Keratinocyte (primary cell): Measurements from ENCODE around the gene TNFRSF25. TPM values are rescaled to one million over a fixed set of nuclear protein-coding genes. Genes with fewer than 3 reads are reported as not detected.

Source experiments
- DNase-seq: peaks from one replicate; pipeline ENCODE4 v3.0.0-alpha.2; 2011; ENCODE audit warnings: low read depth, missing footprints, low spot score
- FAIRE-seq: peaks from 2 replicates; lab custom pipeline; 2011; peaks lifted over from hg19 to GRCh38; lab: Jason Lieb, UNC
- H2AFZ ChIP-seq: 2 replicates; pipeline ENCODE4 v1.6.0; 2012; ENCODE audit warnings: low read length, control low read depth, inconsistent platforms; ENCODE audit not compliant: control insufficient read depth
- H3K27ac ChIP-seq: 2 replicates; pipeline ENCODE4 v1.5.1; 2011; ENCODE audit warnings: low read length; ENCODE audit not compliant: control insufficient read depth, insufficient read depth
- H3K27me3 ChIP-seq: 3 replicates; pipeline ENCODE4 v1.6.0; 2011; ENCODE audit warnings: low read length; ENCODE audit not compliant: control insufficient read depth, insufficient read depth; ENCODE audit errors: extremely low read depth
- H3K36me3 ChIP-seq, 2 experiments: 2 replicates in 1 of 2; 3 replicates in 1 of 2; pipeline ENCODE4 v1.5.1; 2011; ENCODE audit warnings: low read length in 2 of 2, mild to moderate bottlenecking in 1 of 2; ENCODE audit not compliant: control insufficient read depth in 2 of 2, insufficient read depth in 2 of 2; ENCODE audit errors: extremely low read depth in 1 of 2
- H3K4me1 ChIP-seq: 3 replicates; pipeline ENCODE4 v1.5.1; 2011; ENCODE audit warnings: low read length; ENCODE audit not compliant: control insufficient read depth, insufficient read depth; ENCODE audit errors: extremely low read depth
- H3K4me2 ChIP-seq: 3 replicates; pipeline ENCODE4 v1.6.0; 2011; ENCODE audit warnings: low read depth, low read length; ENCODE audit not compliant: control insufficient read depth, insufficient read depth; ENCODE audit errors: extremely low read depth
- H3K4me3 ChIP-seq, 3 experiments: fragments of 200-600 bp in 1 of 3; sonication (generic) in 1 of 3; 2 replicates in 2 of 3; 3 replicates in 1 of 3; pipeline ENCODE4 v1.5.1; 2011 to 2016; ENCODE audit warnings: low read length in 3 of 3, mild to moderate bottlenecking in 3 of 3, control low read depth in 2 of 3, inconsistent platforms in 1 of 3, low read depth in 1 of 3, mixed read lengths in 1 of 3, mixed run types in 1 of 3, moderate library complexity in 1 of 3; ENCODE audit not compliant: control insufficient read depth in 2 of 3, insufficient read depth in 2 of 3; ENCODE audit errors: extremely low read depth in 1 of 3
- H3K79me2 ChIP-seq: 2 replicates; pipeline ENCODE4 v1.6.0; 2012; ENCODE audit warnings: low read length; ENCODE audit not compliant: control insufficient read depth, insufficient read depth
- H3K9ac ChIP-seq: 3 replicates; pipeline ENCODE4 v1.6.0; 2011; ENCODE audit warnings: low read length; ENCODE audit not compliant: control insufficient read depth, insufficient read depth; ENCODE audit errors: extremely low read depth
- H3K9me1 ChIP-seq: 3 replicates; pipeline ENCODE4 v1.6.0; 2011; ENCODE audit warnings: low read length; ENCODE audit not compliant: control insufficient read depth, insufficient read depth; ENCODE audit errors: extremely low read depth
- H3K9me3 ChIP-seq: 2 replicates; pipeline ENCODE4 v1.5.1; 2012; ENCODE audit warnings: low read depth, low read length; ENCODE audit not compliant: control insufficient read depth
- H4K20me1 ChIP-seq: 3 replicates; pipeline ENCODE4 v1.6.0; 2011; ENCODE audit warnings: low read length; ENCODE audit not compliant: control insufficient read depth, insufficient read depth; ENCODE audit errors: extremely low read depth
- EZH2 ChIP-seq: IDR thresholded peaks from one replicate; pipeline ENCODE4 v1.6.1; 2012; ENCODE audit warnings: inconsistent platforms, mild to moderate bottlenecking, low read length, moderate library complexity
- dilution Hi-C: fragments of 300-500 bp; cut with MboI; formaldehyde crosslinking; loops from one replicate; pipeline ENCODE4 v1.7.0; 2020; ENCODE audit warnings: low sequenced_read_pairs; ENCODE audit not compliant: extremely low pct_ligation_motif_present
- polyA plus RNA-seq, 5 experiments: library from polyadenylated mRNA; depleted of rRNA in 3 of 5; stranded (reverse) in 3 of 5; stranded (forward) in 1 of 5; unstranded in 1 of 5; fragments of >200 nt; gene quantifications; 1 replicate in 1 of 5; 2 replicates in 3 of 5; 3 replicates in 1 of 5; pipeline versions ENCODE4 v1.2.1 to v1.2.3, GENCODE V29; 2011 to 2012; ENCODE audit warnings: missing spikeins in 2 of 5, low read depth in 1 of 5, low replicate concordance in 1 of 5
- TF ChIP-seq, protein P1 (sequence below), 3 experiments: IDR thresholded peaks in 1 of 3; conservative IDR thresholded peaks in 1 of 3; optimal IDR thresholded peaks in 1 of 3; 2 replicates in 2 of 3; 3 replicates in 1 of 3; pipeline versions ENCODE3 to v1.5.1; 2011; ENCODE audit warnings: low read length in 3 of 3, mild to moderate bottlenecking in 3 of 3, moderate library complexity in 2 of 3, control low read depth in 1 of 3, inconsistent platforms in 1 of 3; ENCODE audit not compliant: insufficient read depth in 2 of 3; ENCODE audit errors: extremely low read depth in 1 of 3

Gene TNFRSF25
- polyA plus RNA-seq, 1 donor (not counting 4 experiments of a cell fraction or from before 2014, with no cell fraction given) = 12.4 TPM

DNA sequence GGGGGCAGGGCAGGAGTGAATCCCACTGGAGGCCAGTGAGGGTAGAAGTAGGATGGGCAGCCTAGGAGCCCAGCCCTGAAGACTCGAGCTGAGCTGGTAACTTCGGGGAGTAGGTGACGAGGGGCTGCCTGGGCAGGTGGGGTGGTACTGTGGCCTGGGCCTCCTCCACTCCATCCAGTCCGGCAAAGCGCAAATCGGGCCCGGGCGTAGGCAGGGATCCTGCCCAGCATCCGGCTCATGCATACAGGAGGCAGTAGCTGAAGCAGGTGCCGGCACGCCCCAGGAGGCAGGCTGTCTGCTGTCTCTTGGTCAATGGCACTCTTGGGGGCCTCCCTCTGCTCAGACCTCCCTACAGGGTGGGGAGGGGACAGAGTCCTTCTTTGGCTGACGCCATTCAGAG lies 1.3 kb upstream of the TNFRSF25 start:
- Histone ChIP-seq H3K4me3 (no peak overlapping the region), H3K9ac (no peak overlapping the region), H3K27ac (no peak overlapping the region), H3K27me3 (no peaks in the 10 kb centered on the region), H4K20me1 (no peaks in the 10 kb centered on the region), H3K4me1 (peaks cover 10% of the 10 kb centered on the region), H3K9me3 (no peaks in the 10 kb centered on the region), H3K4me2 (no peak overlapping the region), H3K79me2 (no peaks in the 10 kb centered on the region), H2AFZ (no peak overlapping the region), H3K36me3 (peaks cover 41 to 59% of the 10 kb centered on the region in 2 experiments), H3K9me1 (no peaks in the 10 kb centered on the region)
- dilution Hi-C loops = no loop called here
- FAIRE-seq = no peak
- TF ChIP-seq EZH2 = no peak
- TF ChIP-seq, protein P1, sequence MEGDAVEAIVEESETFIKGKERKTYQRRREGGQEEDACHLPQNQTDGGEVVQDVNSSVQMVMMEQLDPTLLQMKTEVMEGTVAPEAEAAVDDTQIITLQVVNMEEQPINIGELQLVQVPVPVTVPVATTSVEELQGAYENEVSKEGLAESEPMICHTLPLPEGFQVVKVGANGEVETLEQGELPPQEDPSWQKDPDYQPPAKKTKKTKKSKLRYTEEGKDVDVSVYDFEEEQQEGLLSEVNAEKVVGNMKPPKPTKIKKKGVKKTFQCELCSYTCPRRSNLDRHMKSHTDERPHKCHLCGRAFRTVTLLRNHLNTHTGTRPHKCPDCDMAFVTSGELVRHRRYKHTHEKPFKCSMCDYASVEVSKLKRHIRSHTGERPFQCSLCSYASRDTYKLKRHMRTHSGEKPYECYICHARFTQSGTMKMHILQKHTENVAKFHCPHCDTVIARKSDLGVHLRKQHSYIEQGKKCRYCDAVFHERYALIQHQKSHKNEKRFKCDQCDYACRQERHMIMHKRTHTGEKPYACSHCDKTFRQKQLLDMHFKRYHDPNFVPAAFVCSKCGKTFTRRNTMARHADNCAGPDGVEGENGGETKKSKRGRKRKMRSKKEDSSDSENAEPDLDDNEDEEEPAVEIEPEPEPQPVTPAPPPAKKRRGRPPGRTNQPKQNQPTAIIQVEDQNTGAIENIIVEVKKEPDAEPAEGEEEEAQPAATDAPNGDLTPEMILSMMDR (optimal IDR thresholded peaks at IDR 0.05 in 1 of 3, IDR thresholded peaks at IDR 0.05 in 1 of 3, conservative IDR thresholded peaks at IDR 0.05 in 1 of 3; ENCODE audit: extremely low read depth in 1 of 3, insufficient read depth in 2 of 3, low read length in 3 of 3) = no peak
- no peak for DNase-seq

GRCh38 chr1:6466751-6467150 lies 778 bp upstream of the TNFRSF25 start:
- dilution Hi-C loops = no loop called here
- Histone ChIP-seq H3K9me3 (no peaks in the 10 kb centered on the region), H4K20me1 (no peaks in the 10 kb centered on the region), H3K4me2 (no peak overlapping the region), H3K4me1 (peaks cover 5% of the 10 kb centered on the region), H3K79me2 (no peaks in the 10 kb centered on the region), H3K4me3 (no peak overlapping the region), H3K36me3 (peaks cover 46 to 63% of the 10 kb centered on the region in 2 experiments), H3K9ac (no peak overlapping the region), H3K27me3 (no peaks in the 10 kb centered on the region), H2AFZ (no peak overlapping the region), H3K27ac (no peak overlapping the region), H3K9me1 (no peaks in the 10 kb centered on the region)
- FAIRE-seq = no peak
- DNase-seq = no peak
- TF ChIP-seq, protein P1 (optimal IDR thresholded peaks at IDR 0.05 in 1 of 3, IDR thresholded peaks at IDR 0.05 in 1 of 3, conservative IDR thresholded peaks at IDR 0.05 in 1 of 3; ENCODE audit: extremely low read depth in 1 of 3, insufficient read depth in 2 of 3, low read length in 3 of 3) = no peak
- no peak for TF ChIP-seq EZH2
